NCI-H1417 (cell line): Measurements from ENCODE around the gene TNIP1.

Experiments
- DNase-seq, 3 experiments: peaks; one replicate each; lab custom pipeline; 2025; lab: John Stamatoyannopoulos, UW

Gene TNIP1

DNA sequence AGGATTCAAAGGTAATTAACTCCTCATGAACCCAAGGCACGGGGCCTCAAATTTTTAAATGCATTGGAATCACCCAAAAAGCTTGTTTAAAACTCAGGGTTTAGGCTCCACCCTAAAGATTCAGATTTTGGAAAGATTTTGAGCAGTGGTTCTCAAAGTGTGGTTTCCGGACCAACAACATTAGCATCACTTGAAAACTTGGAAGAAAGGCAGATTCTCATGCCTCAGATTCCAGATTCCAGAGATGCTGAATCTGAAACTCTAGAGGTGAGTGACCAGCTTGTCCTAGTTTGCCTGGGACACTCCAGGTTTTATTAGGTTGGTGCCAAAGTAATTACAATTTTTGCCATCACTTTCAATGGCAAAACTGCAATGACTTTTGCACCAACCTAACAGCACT is 24.7 kb upstream of the TNIP1 start:
- no peak for DNase-seq

DNA sequence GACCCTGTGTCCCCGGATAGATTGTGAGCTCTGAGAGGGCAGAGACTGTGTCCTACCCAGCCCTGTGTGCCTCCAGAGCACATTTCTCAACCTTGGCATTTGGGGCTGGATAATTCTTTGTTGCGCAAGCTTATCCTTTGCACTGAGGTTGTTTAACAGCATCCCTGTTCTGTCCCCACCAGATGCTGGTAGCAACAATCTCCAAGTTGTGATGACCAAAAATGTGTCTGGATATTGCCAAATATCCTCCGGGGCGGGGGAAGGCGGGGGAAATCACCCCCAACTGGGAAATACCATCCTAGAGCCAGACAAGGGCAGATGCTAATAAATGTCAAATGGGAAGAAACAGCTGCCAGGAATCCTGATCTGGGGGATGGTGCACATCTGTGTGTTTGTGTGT is 24.0 kb upstream of the TNIP1 start:
- DNase-seq: no peak

DNA sequence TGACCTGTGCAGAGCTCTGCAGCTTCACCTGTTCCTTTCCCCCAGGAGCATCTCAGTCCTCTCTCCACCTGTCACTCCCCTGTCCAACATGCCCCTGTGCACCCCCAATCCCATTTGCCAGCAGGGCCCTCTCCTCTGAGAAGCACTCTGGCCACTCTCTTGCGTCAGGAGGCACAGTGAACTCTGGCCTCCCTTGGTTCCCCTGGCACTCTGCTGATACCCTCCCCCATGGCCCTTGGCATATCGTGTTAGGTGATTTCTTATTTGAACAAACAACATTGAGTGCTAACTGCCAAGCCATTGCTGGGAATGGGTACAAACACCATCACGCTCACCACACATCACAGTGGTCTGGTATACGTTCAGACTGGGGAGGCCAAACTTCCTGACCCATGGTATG is 20.9 kb upstream of the TNIP1 start:
- DNase-seq: no peak

DNA sequence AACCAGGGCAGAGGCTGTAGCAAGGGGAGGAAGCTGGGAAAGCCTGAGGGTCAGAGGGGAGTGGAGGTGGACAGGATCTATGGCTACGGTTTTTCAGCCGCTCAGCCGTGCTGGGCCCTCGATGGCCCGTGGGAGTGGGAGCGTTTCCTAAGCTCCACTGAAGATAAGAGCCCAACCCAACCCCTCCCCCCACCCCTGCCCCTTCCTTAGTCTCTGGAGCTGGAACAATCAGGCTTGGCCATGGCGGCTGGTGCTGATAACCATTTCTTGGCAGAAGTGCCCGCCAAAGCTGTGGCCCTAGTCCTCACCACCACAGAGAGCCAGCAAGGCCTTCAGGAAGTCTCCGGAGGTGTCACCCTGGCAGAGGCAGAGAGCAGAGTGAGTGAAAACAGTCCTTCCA is 20.3 kb upstream of the TNIP1 start:
- DNase-seq: no peak

DNA sequence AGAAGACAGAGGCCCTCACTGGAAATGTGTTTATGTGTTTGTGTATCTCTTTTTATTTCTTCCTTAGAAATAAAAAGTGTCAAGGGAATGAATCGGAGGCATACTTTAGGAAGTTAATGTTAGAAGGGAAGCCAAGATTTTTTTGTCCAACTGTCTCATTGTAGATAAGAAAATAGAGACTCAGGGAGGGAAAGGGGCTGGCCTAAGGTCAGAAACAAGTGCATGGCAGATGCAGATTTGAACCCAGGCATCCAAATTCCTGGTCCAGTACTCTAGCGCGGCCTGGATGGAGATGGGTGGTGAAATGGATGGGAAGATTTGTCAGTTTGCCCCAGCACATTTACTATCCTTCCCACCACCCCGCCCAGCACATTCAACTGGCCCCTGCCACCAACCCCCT is 19.8 kb upstream of the TNIP1 start:
- no peak for DNase-seq

DNA sequence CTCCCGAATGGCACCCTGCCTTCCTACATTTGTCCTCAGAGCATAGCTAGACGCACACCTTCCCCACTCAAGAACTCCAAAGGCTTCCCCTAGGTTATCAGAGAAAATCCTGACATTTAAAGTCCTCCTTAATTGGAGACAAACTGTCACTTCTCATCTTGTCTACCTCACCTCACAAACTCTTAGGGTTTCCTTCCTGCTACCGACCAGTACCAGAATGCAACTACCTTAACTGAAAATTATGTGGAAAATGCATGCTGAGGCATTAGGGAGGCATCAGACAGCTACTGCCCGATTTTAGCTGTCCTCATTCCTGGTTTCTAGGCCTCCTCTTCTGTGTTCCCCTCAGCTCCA is 17.9 kb upstream of the TNIP1 start:
- no peak for DNase-seq

DNA sequence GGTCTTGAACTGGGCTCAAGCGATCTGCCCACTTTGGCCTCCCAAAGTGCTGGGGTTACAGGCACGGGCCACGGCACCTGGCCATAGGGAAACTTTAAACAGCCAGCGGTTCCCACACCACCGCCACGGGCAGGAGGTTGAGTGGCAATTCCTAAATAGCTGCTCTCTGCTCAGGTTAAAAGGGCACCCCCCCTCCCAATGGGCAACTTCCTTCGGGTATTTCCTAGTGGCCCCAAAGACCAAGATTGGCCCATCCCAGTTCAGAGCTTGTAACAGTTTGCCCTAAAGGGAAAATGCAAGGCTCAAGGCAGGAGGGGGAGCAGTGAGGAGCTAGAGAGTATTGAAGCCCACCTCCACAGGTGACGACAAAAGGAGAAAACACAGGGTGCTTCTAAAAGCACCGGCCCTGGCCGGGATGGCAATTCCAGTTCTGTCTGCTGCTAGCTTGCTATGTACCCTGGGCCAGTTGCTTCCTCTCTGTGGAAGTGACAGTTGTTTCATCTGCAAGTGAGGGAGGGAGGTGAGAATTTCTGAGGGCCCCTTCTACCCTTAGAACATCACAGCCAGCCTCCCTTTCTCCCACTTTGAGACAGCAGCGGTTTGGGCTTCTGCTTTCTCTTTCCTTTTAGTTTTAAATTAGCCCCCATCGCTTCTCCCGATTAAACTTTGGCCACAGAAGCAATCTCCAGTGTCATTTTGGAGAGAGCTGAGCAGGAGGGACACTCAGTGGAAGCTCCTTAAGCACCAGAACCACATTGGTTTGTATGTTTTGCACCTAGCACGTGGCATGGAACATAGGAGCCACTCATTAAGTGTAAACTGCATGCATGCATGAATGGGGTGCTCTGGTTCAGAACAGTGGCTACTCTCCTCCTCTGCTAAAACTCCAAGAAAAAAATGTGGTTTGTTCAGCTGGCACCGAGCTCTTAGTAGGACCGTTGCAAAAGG is 17.3 kb upstream of the TNIP1 start:
- no peak for DNase-seq

DNA sequence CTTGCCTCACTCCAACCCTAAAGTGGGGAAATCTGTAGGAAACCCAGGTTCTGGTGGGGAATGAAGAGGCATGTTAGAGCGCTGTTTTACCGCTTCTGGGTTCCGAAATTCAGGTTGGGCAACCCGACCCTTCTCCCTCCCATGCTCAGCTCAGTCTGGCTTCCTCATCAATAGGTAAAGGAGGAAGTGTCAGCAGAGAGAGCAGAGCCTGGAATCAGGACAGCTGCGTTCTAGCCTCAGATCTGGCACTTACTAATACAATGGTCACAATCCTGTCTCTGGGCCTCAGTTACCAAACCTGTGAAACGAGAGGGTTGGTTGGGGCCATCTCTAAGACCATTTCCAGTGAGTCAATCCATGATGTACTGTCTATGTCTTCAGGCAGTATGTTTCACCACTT is 16.2 kb upstream of the TNIP1 start:
- DNase-seq: no peak

DNA sequence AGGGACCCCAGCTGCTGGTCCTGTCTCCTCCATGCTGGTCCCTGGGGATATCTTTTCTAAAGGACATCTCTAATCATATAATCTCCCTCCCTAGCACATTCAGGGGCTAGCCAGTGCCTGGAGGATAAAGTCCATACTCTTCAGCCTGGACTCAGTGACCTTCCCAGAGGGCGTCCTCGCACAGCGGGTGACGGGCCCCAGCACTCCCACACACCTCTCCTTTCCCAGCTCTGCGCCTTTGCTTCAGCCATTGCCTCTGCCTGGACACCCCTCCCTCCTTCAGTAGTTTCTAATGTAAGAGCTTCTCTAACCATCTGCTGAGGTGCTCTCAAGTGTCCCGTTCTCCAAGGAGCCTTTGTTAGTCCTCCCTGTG is 15.2 kb upstream of the TNIP1 start:
- no peak for DNase-seq

DNA sequence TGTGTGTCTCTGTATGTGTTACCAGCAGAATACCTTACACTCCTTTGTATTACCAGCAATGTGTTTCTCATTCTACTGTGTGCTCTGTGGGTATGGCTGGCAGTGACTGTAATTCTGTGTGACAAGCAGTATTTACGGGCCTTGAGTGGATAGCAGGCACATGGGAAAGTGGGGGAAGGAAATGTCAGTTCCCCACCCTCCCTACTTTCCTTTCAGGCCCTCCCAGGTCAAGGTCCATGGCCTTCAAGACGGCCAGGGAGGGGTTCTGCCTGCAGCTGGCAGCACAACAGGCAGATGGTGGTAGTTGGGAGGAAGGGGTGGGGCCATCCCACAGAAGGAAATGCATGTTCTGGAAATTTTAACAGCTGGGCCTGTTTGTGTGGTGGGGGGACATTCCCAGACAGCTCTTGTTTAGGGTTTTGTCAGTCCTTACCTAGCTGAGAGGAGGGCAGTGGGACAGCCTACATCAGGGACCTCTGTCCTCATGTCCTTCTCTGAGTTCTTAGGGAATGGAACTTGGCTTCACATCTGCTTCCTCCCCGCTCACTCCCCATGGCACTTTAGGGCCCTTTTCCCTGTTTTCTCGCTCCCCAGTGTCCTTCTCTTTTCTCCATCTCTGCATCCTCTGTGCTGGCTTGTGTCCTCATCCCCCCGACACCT is 14.6 kb upstream of the TNIP1 start:
- no peak for DNase-seq

DNA sequence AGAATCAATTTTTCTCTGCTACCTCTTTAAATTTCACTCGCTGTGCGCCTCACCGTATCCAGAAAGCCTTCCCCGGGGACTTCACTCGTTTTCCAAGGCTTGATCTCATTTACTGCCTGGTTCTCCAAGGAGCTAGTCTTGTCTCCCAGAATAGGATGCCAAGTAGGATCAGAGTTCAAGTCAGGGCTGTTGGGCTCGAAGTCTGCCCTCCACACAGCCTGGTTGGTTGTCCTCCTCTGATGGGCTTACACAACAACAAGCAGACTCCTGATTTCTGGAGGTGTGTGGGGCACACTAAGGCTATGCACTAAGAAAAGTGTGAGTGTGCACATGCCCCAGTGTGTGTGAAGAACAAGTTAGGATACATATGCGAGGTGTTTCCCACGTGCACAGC is 14.0 kb upstream of the TNIP1 start:
- no peak for DNase-seq

DNA sequence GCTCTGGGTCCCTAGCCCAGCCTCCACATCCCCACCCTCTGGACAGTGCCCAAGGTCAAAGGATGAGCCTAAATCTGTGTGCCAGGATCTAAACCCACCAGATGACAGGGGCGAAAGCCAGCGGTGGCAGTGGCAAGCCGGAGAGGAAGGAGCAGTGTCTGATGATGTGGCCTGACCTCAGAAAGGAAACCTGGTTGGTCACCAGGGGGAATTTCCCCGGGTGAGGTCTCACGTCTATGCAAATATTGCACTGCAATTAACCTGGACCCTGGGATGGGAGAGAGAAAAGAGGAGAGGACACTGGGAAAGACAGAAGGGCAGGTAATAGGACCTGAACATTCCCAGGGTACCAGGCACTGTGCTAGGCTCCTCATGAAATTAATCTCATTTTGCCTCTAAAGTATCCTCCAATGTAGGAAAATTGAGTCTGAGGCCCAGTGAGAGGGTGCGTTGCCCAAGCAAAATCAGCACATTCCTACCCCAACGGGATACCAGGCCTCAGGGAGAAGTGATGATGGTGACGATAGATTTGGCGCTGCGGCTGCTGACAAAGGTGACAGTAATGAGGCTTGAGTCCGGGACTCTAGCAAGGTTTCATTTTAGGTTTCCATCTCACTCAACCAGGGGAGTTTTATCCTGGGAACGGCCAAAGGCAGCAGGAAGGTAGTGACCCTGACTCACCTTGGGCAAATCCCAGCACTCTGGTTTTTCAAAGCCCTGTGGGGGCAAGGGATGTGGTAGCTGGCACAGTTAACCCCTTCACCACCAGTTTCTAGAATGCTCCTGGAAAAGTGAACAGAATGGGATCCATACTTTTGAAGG is 13.4 kb upstream of the TNIP1 start:
- no peak for DNase-seq

DNA sequence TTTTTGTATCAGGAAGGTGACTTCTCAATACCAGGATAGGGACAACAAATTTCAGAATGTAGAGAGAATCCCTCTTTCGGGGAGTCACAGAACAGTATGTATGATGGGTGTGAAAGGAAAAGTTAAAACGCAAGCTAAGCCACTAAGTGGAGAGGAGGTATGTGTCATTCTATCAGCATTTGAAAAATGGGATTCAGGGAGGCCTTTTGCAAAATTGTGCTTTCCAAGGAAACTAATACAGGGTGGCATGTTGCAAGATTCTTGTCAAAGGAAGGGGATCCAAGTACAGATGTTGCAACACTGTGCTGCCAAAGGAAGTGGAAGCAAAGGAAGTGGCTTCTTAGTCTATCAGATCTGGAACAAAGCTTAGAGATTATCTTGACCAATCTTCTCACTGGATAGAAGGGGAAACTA is 12.6 kb upstream of the TNIP1 start:
- DNase-seq: no peak

DNA sequence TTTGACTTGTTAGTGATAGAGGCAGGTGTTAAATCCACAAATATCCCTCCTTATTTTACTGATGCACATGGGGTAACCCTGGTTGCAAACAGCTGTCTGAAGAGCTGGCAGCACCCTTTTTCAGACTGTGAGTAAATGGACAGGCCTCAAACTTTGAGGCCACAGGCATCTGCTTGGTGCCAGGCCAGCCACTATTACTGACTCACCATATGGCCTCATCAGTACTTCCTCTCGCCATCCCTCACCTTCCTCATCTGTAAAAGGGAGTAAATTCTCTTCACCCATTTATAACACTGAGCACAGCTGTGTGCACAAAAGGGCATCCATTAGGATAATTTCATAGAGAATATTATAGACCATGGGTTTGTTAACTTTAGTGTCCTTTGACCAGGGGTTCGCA is 11.9 kb upstream of the TNIP1 start:
- DNase-seq: no peak

DNA sequence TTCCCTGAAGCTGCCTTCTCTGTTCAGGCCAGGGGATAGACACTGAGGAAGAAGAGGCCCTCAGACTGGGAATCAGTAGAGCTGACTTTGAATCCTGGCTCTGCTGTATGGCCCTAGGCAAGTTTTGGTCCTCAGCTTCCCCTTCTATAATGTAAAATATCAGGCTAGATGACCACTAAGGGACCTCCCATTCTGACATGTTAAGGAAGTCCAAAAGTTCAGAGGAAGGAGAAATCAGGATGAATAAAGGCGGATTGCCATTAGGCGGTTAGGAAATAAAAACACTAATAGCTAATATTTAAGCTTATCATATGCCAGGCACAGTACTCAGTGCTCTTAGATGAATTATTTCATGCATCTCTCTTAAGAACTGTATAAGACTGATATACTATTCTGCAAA is 8.9 kb upstream of the TNIP1 start:
- DNase-seq: no peak

DNA sequence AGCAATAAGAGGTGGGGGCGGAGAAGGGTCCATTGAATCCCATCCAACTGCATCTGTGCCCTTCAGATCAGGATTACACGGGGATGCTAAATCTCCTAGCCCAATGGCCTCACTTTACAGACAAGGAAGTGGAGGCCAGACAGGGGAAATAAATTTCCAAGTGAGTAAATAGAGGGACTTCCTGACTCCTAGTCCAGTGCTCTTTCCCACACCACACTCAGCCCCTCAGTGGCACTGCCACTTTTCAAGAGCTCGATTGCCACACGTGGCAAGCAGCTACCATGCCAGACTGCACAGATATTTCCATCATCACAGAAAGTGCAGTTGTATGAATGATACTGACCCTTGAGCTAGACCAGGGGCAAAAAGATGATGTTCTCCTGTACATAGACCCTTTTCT is 8.2 kb upstream of the TNIP1 start:
- no peak for DNase-seq

DNA sequence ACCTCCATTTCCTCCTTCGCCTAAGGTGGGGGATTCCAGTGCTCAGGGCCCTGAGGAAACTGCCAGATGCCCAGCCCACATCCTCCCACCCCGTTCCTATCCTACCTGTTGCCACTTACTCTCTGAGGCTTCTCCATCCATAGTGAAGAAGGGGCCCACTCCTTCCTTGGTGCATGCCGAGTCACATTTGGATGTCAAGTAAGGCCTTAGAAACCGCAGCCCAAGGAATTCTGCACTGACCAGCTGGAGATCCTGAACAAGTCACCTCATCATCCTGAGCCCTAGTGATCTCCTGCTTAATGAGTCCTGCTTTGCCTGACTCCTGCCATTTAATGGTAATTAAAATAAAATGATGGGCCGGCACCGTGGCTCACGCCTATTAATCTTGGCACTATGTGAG is 6.7 kb upstream of the TNIP1 start:
- no peak for DNase-seq

DNA sequence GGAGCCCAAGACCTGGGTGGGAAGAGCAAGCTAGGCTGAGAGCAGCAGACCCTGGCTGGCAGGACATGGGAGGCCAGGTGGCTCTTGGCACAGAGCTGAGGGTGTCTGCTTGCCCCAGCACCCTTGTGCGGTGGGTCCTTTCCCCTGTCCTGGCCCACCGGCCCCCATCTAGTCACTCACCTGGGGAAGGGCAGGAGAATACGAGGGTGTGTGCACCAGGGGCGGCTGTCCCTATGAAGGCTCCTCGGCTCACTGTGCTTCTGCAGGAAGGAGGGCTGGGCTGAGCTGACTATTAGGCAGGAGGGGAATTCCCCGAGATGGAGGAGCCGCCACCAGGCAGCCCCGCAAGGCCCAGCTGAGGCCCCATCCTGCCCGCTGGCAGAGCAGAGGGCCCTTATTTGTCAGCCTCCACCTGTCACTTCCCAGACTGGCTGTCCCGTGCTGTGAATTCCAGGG is 6.1 kb upstream of the TNIP1 start:
- no peak for DNase-seq

DNA sequence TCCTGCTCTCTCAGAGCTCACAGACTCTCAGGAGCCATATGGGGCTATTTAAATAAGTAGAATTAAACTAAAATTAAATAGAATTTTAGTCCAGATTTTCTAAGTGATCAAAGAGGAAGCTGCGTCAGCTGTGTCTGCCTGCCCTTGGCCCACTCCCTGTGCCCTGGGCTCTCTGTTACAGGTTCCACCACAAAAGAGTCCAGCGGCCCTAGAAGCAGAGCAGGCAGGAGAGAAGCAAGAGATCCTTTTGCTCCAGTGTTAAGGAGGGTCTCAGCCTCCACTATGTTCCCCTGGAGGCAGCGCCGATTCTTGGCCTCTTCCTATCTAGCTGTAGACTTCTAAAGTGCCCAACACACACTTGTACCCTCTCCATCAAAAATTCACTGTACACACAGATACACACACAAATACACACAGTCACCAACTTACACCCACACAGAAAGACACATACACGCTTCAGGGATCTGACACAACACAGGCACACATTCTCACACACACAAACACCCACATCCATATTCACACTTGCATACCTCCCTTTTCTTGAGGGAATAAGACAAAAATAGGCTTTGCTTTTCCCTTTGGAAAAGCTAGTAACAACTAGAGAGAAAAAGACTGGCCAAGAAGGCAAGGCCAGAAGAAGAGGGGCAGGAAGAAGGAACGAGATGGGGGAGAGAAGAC is 5.5 kb upstream of the TNIP1 start:
- no peak for DNase-seq

DNA sequence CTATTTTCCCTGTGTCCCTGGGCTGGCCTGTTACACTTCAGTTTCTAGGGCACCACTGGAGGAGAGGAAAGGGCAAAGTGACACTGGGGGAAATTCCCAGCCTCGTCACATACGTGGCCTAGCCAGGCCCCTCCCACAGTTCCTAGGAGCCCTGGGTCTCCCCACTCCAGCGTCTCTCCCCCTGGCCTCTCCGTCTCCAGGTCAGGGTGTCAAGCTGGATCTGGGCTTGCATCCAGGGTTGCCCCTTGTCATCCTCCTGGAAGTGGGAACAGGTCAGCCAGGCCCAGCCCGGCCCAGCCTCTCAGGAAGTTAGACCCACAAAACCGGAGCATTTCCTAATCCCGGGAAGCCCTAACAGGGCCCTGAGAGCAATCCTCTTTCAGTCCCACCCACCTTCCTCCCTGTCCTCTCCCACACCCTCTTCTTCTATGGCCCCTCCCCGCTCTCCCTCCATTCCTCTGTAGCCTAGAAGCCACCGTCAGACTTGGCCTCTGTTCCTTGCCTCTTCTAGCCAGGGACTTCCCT is 4.7 kb upstream of the TNIP1 start:
- no peak for DNase-seq

DNA sequence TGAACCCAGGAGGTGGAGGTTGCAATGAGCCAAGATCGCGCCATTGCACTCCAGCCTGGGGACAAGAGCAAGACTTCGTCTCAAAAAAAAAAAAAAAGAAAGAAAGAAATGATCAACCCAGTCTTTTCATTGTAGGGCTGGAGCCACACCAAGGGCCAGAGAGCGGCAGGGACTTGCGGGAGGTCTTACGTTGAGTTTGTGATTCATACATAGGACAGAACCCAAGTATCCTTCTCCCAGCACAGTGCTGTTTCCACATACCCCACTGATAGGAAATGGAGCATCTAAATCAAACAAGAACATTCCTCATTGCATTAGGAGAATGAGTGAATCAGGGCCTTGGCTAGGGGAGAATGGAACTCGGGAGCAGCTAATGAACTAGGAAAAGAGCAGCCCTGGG is 3.5 kb upstream of the TNIP1 start:
- DNase-seq: no peak

DNA sequence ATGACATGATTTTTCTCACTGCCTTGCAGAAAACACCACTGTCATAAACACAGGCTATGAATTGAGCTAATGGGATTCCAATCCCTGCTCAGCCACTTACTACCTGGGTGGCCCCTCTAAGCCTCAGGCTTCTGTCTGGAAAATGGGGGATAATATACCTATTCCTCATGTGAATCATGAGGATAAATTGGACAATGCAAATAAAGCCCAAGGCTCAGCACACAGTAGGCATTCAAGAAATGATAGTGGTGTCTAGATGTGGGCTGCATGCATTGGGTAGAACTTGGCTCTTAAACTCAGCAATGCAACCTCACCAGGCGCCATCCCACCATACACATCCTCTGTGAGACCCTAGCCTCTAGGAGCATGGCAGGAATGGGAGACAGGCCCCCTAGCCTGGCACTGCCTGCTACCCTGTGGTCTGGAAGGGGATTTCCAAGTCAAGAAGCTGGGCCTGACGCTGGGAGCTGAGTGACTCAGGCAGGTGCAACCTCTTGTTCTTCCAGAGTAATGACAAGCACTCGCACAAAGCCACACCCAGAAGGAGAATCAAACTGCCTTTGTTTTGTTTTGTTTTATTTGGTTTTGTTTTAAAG is 2.3 kb upstream of the TNIP1 start:
- DNase-seq: peak in 1 of 3 experiments; percentile 59
